Stomach (tissue), 9 donors: ENCODE results near the gene CNMD. TPM values are rescaled to one million over a fixed set of nuclear protein-coding genes. Genes with fewer than 3 reads are reported as not detected.

Experiments used
- DNase-seq, 2 donors: peaks; one replicate each; pipeline versions ENCODE4 v3.0.0 to v3.0.0-alpha.2; 2013 to 2019
- H3K27ac ChIP-seq, 5 donors: fragments of 200-600 bp in 4 of 5; sonication (generic) in 4 of 5; one replicate each; pipeline ENCODE4 v1.5.1; 2013 to 2019; ENCODE audit warnings: mild to moderate bottlenecking in 1 of 5, moderate library complexity in 1 of 5
- H3K27me3 ChIP-seq, 3 donors: fragments of 200-600 bp; sonication (generic); one replicate each; pipeline ENCODE4 v1.5.1; 2017 to 2019; ENCODE audit warnings: mixed run types in 1 of 3
- H3K36me3 ChIP-seq, 4 donors: fragments of 200-600 bp; sonication (generic); 1 replicate in 3 of 4; 2 replicates in 1 of 4; pipeline ENCODE4 v1.5.1; 2016 to 2019
- H3K4me1 ChIP-seq, 4 donors: fragments of 200-600 bp; sonication (generic); one replicate each; pipeline ENCODE4 v1.5.1; 2016 to 2019
- H3K4me3 ChIP-seq, 4 donors: fragments of 200-600 bp; sonication (generic) in 3 of 4; one replicate each; pipeline ENCODE4 v1.5.1; 2016 to 2019; ENCODE audit warnings: mild to moderate bottlenecking in 1 of 4
- H3K9me3 ChIP-seq, 4 donors: fragments of 200-600 bp; sonication (generic); one replicate each; pipeline ENCODE4 v1.5.1; 2016 to 2019
- EP300 ChIP-seq: sonication (generic); formaldehyde crosslinking; IDR thresholded peaks from one replicate; pipeline ENCODE4 v1.6.1; 2017; ENCODE audit warnings: antibody characterized with exemption
- POLR2A ChIP-seq, 4 donors: fragments of 450-650 bp; IDR thresholded peaks; one replicate each; pipeline ENCODE4 v1.6.1; 2016; ENCODE audit warnings: antibody characterized with exemption in 4 of 4, control low read depth in 2 of 4, mild to moderate bottlenecking in 1 of 4, moderate library complexity in 1 of 4
- POLR2AphosphoS5 ChIP-seq, 3 donors: sonication (generic); formaldehyde crosslinking; IDR thresholded peaks; one replicate each; pipeline ENCODE4 v1.6.1; 2016; ENCODE audit warnings: antibody characterized with exemption in 3 of 3
- WGBS, 5 donors: extraction: QIAGEN DNeasy Blood & Tissue Kit in 3 of 5; methylation state at CpG; one replicate each; pipeline versions ENCODE4 v1.1.5 to v1.1.7; 2013 to 2018; 5-methylcytosine and 5-hydroxymethylcytosine counted together
- intact Hi-C: fragments of 100-400 bp; cut with DNase I; formaldehyde crosslinking; loops from one replicate; pipeline ENCODE4 v1.15.1; 2023; ENCODE audit warnings: low total_unique reads
- polyA plus RNA-seq, 3 donors: library from polyadenylated mRNA; stranded (reverse); fragments of 200-250 nt; gene quantifications; one replicate each; pipeline ENCODE4 v1.2.3, GENCODE V29; 2013
- total RNA-seq, 5 donors: library from RNA; depleted of rRNA; stranded (reverse); fragments of >200 nt; gene quantifications; one replicate each; pipeline versions ENCODE4 v1.1.0 to v1.2.3, GENCODE V29; 2014 to 2016
- TF ChIP-seq, protein P1 (sequence below), 7 experiments: fragments of 450-650 bp in 4 of 7; fragments of 200-600 bp in 3 of 7; sonication (generic) in 3 of 7; IDR thresholded peaks; one replicate each; pipeline ENCODE4 v1.5.1; 2016 to 2019; ENCODE audit warnings: antibody characterized with exemption in 7 of 7, control low read depth in 2 of 7, mild to moderate bottlenecking in 1 of 7
- donor health status: healthy with polysubstance abuse.
- donor health status: Bipolar disorder and iron deficiency.
- donor health status: healthy.

CNMD gene
- total and polyA plus RNA-seq, 8 donors = not detected

DNA sequence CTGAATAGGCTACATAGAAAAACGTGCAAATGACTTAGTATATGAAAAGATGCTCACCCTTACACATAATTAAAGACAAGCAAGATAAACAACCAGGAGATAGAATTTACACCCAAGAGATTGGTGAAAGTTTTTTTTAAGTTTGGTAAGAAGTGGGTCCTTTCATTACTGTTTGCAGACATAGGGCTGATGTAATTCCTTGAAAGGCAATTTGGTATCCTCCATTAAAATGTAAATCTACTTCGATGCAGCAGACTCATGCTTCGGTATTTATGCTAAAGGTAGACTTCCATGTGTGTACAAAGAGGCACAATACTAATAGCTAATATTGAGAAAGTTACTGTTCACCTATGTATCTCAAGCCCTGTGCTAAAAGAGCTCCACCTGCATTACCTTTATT is 33.5 kb downstream of the CNMD start:
- Histone ChIP-seq H3K36me3 (no peaks in the 10 kb centered on the region), H3K9me3 (no peaks in the 10 kb centered on the region), H3K27me3 (no peaks in the 10 kb centered on the region), H3K4me3 (no peak overlapping the region), H3K27ac (no peak overlapping the region), H3K4me1 (no peaks in the 10 kb centered on the region)
- 43 to 59% (median 47%) methylated on average over 3 of the region's 3 CpGs for WGBS, 5 donors
- TF ChIP-seq EP300 = no peak
- TF ChIP-seq POLR2A (IDR thresholded peaks at IDR 0.05) = no peak
- TF ChIP-seq POLR2AphosphoS5 (IDR thresholded peaks at IDR 0.05) = no peak
- TF ChIP-seq, protein P1, sequence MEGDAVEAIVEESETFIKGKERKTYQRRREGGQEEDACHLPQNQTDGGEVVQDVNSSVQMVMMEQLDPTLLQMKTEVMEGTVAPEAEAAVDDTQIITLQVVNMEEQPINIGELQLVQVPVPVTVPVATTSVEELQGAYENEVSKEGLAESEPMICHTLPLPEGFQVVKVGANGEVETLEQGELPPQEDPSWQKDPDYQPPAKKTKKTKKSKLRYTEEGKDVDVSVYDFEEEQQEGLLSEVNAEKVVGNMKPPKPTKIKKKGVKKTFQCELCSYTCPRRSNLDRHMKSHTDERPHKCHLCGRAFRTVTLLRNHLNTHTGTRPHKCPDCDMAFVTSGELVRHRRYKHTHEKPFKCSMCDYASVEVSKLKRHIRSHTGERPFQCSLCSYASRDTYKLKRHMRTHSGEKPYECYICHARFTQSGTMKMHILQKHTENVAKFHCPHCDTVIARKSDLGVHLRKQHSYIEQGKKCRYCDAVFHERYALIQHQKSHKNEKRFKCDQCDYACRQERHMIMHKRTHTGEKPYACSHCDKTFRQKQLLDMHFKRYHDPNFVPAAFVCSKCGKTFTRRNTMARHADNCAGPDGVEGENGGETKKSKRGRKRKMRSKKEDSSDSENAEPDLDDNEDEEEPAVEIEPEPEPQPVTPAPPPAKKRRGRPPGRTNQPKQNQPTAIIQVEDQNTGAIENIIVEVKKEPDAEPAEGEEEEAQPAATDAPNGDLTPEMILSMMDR (IDR thresholded peaks at IDR 0.05) = no peak
- intact Hi-C loops = no loop called here
- DNase-seq = no peak

DNA sequence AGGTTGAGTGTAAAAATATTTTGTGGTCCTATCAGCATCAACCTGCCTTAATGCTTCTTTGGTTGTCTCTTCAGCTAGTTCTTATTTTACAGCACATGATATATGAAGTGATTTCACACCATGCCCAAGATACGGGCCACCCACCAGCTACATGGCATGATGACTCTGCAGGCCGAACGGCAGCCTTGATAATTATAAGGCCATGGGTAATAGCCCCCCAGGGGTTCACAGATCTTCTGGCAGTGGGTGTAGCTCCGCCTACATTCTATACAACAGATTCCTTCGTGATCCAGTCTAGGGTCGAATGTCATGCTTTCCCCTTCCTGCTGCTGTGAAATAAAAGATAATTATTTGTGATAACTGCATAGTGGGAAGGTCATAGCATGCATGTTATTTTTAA is 36.1 kb downstream of the CNMD start:
- 58 to 67% (median 61%) methylated on average over 6 of the region's 6 CpGs for WGBS, 5 donors
- intact Hi-C loops = no loop called here
- no peak for DNase-seq
- no peaks in the 10 kb centered on the region for H3K4me1 ChIP-seq
- H3K9me3 ChIP-seq = no peaks in the 10 kb centered on the region
- H3K4me3 ChIP-seq = no peak overlapping the region
- TF ChIP-seq POLR2A (IDR thresholded peaks at IDR 0.05) (no peak), POLR2AphosphoS5 (IDR thresholded peaks at IDR 0.05) (no peak), EP300 (no peak)
- TF ChIP-seq, protein P1 (IDR thresholded peaks at IDR 0.05) = no peak
- H3K27ac ChIP-seq = no peak overlapping the region
- H3K36me3 ChIP-seq = peaks cover 0 to 6% (median 3%) of the 10 kb centered on the region in 4 donors
- H3K27me3 ChIP-seq = no peaks in the 10 kb centered on the region

DNA sequence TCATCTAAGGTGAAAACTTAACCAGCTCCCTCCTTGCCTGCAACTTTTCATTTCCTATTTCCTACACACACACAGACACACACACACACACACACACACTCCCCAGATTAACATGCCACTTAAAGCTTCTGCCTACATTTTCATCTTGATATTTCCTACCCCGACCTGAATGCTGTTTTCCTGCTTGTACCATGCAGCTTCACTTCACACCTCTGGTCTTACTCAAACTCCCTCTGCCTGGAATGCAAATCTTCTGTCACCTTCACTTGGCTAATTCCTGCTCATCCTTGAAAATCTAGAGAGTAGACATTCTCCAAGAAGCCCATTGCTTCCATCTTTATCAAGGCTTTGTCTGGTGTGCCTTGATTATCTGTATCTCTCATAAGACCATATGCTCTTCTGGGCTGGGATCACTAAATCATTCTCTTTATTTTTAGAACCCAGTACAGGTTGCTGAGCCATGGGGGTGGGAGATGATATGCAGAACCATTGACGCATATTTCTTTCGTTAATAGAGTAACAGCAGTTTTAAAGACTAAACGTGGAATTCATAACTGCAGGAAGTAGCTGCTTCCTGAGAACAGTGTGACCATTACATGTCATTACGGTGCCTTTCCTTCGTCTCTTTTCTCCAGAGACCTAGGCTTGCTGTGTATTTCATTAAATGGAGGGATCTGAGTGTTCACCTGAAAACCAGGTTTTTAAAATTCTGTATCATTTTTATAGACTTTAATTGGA is 37.7 kb downstream of the CNMD start:
- Histone ChIP-seq H3K36me3 (peaks cover 7 to 19% (median 14%) of the 10 kb centered on the region in 4 donors), H3K4me3 (no peak overlapping the region), H3K9me3 (no peaks in the 10 kb centered on the region), H3K27me3 (no peaks in the 10 kb centered on the region), H3K4me1 (no peaks in the 10 kb centered on the region), H3K27ac (no peak overlapping the region)
- DNase-seq = no peak
- intact Hi-C loops = no loop called here
- TF ChIP-seq, protein P1 (IDR thresholded peaks at IDR 0.05) = no peak
- 59 to 75% (median 70%) methylated on average over 6 of the region's 6 CpGs for WGBS, 5 donors

DNA sequence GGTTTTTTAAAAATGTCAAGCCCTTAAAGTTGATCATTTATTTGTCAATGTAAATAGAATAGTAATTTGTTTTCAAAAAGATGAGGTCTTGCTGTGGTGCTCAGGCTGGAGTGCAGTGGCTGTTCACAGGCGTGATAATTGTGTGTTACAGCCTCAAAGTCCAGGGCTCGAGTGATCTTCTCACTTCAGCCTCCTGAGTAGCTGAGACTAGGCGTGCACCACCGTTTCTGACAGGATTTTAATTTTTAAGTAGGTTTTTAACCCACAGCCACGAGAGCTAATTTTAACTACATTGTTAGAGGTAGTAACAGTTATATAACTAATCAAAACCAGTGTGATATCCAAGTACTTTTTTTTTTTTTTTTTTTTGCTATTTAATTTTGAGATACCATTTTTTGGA is 43.1 kb downstream of the CNMD start:
- Histone ChIP-seq H3K4me1 (no peaks in the 10 kb centered on the region), H3K27ac (no peak overlapping the region), H3K36me3 (peaks cover 7 to 29% (median 25%) of the 10 kb centered on the region in 4 donors), H3K4me3 (no peak overlapping the region), H3K27me3 (no peaks in the 10 kb centered on the region), H3K9me3 (no peaks in the 10 kb centered on the region)
- no peak for DNase-seq
- WGBS, 5 donors = 96 to 98% (median 96%) methylated on average over 5 of the region's 5 CpGs
- TF ChIP-seq POLR2A (IDR thresholded peaks at IDR 0.05) (no peak), POLR2AphosphoS5 (IDR thresholded peaks at IDR 0.05) (no peak), EP300 (no peak)
- TF ChIP-seq, protein P1 (IDR thresholded peaks at IDR 0.05) = no peak
- intact Hi-C loops = no loop called here
